GM18517 (cell line): ENCODE data around the gene PARP1.
"Not testable (repeated sequence)": the region's sequence is repeated elsewhere in the genome, so short reads cannot be mapped to it uniquely, and the experiment has no call there.

Experiments used
- ATAC-seq: cut with Tn5 transposase; IDR thresholded peaks from one replicate; pipeline ENCODE4 v1.9.1; 2021; ENCODE audit warnings: mild to moderate bottlenecking, moderate library complexity; ENCODE audit not compliant: unreplicated experiment

PARP1 gene

DNA sequence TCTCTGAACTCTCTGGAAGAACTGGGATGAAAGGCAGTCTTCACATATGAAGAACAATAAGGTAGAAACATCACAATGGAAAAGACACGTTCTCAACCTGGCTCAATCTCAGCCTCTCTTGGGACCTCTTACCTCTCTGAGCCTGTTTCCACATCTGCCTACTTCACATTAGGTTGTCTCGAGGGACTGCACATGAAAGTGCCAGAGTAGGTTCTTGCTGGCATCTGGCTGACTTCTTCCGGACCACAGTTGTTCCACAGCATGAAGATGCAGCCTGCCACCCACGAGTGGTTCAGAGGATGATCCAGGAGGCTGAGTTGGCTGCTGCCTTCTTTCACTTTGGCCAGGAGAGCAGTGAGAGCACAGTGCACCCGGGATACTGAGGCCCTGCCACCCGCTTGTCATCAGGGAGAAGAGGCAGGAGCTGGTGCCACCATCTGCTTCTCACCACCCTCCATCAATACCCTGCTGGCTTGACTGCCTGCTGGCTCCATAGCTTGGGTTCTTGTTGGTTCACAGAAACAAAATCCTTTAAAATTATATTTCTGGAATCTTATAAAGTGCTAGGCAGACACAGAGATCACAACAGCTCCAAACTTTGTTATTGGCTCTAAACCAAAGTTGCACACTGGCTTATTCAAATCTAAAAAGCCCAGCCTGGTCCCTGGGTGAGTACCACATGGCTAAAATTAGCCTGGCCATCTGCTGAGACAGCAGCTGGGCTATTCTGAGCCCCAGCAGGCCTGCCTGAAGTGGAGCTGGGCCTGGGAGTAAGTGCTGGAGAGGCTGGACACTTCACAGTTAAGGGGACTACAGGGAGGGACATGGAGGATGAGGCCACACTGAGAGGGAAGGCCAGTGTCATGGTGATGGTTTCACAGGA is 52.0 kb downstream of the PARP1 start:
- ATAC-seq, result no peak

- no peak for ATAC-seq
Measured at GRCh38 chr1:226355016-226355415, 52.9 kb downstream of the PARP1 start.

GRCh38 chr1:226353698-226354525 is 54.0 kb downstream of the PARP1 start:
- ATAC-seq, result no peak

DNA sequence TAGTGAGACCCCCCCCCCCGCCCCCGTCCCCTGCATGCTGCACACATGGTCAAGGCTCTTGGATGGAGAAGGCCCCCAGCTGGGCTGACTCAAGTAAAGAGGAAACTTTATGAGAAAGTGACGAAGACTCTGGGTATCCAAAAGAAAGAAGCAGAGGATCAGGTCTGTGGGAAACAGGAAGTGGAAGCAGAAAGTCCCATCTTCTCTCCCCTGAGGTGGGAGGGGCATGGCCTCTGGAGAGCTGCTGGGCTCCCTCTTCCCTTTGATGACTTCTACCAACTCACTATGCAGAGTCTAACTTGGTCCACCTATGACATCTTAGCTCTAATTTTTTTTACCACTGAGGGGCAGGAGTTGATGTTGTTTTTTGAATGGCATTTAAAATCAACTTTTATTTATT is 56.2 kb downstream of the PARP1 start:
- no peak for ATAC-seq

DNA sequence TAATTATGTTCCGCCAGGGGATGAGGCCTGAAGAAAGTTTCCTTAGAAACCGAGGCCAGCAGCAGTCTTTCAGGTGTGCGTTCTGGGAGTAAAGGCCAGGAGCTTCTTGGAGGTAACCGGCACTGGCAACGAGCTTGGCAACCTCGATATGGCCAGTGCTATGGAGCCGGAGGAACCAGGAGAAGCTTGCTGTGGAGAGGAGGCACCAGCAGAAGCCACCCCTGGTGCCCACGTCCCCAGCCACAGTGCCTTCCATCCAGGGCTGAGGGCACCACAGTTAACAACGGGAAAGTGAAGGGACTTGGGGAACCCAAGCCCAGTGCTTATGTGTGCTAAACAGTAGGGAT is 57.4 kb downstream of the PARP1 start:
- ATAC-seq, result no peak

DNA sequence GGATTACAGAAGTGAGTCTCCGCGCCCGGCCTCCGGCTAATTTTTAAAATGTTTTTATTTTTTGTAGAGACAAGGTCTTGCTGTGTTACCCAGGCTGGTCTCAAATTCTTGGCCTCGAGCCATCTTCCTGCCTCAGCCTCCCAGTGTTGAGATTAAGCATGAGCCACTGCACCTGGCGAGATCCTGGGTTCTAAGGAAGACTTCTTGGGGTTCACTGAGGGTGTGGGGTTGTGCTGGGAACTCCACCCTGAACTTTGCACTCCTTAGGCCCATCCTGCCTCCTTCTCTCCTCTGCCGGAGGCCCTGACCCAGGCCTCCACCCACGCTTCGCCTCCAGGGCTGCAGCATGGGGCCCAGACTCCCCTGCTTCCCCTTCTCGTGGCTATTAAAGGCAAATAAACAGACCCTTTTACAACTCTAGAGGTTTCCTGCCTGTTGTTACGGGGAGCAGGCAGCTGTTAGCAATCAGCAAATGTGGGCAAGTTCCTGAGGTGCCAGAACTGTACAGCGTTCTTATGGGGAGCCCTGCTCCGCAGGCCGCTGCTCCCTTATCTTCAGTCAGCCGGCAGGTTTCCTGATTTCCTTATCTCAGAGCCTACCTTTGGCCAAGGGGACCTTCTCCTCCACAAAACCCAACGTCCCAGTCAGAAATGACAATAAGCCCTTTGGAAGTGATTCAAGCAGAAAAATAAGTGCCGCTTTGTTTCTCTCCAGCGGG is 57.9 kb downstream of the PARP1 start:
- peak; percentile 71 for ATAC-seq

- no peak for ATAC-seq
Measured at GRCh38 chr1:226349081-226349480, 58.8 kb downstream of the PARP1 start.

GRCh38 chr1:226344441-226345259 is 63.2 kb downstream of the PARP1 start:
- no peak for ATAC-seq

GRCh38 chr1:226342656-226343055 is 65.2 kb downstream of the PARP1 start:
- no peak for ATAC-seq

DNA sequence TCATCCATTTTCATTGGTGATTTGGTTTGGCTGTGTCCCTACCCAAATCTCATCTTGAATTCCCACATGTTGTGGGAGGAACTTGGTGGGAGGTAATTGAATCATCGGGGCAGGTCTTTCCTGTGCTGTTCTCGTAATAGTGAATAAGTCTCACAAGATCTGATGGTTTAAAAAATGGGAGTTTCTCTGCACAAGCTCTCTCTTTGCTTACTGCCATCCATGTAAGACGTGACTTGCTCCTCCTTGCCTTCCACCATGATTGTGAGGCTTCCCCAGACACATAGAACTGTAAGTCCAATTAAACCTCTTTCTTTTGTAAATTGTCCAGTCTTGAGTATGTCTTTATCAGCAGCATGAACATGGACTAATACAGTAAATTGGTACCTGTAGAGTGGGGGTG is 67.8 kb downstream of the PARP1 start:
- not testable (repeated sequence) for ATAC-seq

GRCh38 chr1:226337276-226337875 is 70.5 kb downstream of the PARP1 start:
- ATAC-seq, result no peak

- no peak for ATAC-seq
Measured at GRCh38 chr1:226335661-226336060, 72.2 kb downstream of the PARP1 start.

- ATAC-seq, result no peak
Measured at GRCh38 chr1:226332947-226333346, 74.9 kb downstream of the PARP1 start.

DNA sequence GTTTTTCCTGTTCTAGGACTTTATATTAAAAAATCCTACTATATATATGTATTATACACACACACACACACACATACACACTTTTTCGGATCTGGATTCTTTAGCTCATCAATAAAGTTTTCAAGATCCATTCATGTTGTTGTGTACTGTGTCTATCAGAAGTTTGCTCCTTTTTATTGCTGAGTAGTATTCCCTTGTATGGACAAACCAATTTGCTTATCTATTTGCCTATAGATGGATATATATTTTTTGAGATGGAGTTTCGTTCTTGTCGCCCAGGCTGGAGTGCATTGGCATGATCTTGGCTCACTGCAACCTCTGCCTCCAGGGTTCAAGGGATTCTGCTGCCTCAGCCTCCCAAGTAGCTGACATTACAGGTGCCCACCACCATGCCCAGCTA is 78.7 kb downstream of the PARP1 start:
- no peak for ATAC-seq

DNA sequence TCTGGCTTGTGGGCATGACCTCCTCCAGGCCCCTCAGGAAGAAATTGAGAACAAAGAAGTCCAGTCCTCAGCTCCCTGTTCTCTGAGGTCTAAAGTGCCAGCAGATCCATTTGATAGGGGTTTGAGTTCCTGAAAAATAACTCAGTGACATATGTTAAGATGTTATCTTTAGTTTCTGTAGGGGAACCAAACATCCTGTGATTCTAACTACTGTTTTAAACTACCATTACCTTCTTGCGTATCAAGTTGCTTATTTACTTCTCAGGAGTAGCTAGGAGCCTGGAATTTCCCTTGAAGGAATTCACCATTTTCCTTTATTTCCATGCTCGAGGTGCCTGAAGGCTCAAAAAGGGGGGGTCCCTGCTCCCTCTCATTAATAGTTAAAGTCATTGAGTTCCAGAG is 80.1 kb downstream of the PARP1 start:
- no peak for ATAC-seq

DNA sequence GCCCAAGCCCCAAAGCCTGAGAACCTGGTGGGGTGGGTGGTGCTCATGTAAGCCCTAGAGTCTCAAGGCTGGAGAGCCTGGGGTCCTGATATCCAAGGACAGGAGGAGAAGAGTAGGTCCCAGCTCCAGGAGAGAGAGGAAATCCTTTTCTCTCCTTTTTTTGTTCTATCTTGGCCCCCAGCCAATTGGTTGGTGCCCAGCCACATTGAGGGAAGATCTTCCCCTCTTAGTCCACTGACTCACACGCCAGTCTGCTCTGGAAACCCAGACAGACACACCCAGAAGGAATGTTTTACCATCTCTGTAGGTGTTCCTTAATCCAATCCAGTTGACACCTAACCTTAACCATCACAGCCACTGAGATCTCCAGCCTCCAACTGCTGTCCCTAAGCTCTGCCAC is 82.7 kb downstream of the PARP1 start:
- no peak for ATAC-seq

- ATAC-seq, result no peak
Measured at GRCh38 chr1:226324479-226324878, 83.4 kb downstream of the PARP1 start.

DNA sequence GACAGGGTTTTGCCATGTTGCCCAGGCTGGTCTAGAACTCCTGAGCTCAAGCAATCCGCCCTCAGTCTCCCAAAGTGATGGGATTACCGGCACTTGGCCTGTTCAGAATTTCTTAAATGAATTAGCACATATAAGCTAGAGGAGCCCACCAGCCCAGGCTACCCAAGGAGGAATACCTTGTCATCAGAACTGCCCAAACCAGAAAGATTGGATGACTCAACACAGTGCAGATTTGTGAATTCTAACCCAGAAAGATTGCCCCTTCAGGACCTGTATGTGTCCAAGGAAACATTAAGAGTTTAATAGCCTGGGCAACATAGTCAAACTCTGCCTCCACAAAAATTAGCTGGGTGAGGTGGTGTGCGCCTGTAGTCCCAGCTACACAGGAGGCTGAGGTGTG is 84.9 kb downstream of the PARP1 start:
- no peak for ATAC-seq

- no peak for ATAC-seq
Measured at GRCh38 chr1:226320930-226321329, 87.0 kb downstream of the PARP1 start.

DNA sequence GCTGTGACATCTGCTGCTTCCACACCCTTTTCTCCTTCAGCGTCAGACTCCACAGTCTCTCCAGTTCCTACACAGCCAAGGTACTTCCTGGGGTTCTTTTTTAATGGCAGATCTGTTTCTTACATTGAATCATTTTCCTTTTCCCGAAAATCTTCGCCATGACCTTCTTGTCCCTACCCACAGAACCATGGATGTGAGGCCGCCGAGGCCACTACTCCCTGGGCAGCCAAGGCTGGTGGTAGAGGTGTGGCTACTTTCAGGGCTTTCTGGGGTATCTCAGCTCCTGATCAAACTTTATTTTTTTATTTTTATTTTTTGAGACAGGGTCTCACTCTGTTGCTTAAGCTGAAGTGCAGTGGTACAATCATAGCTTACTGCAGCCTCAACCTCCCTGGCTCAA is 89.4 kb downstream of the PARP1 start:
- no peak for ATAC-seq
